PC-9 (cell line): Measurements from ENCODE around the gene KIFC3. TPM values are rescaled to one million over a fixed set of nuclear protein-coding genes. Genes with fewer than 3 reads are reported as not detected.

Experiments
- BruUV-seq: library from RNA; stranded (reverse); fragments of 400-500 nt; replicated peaks from 2 replicates; lab custom pipeline; 2021; lab: Mats Ljungman, UMichigan
- CTCF ChIA-PET: fragments of 300-600 bp; sonication (Branson Sonifier 250); formaldehyde crosslinking; loops from one replicate; lab custom pipeline; 2022; ENCODE audit warnings: antibody characterized with exemption; lab: Charles Lee
- POLR2A ChIA-PET: fragments of 300-600 bp; sonication (Branson Sonifier 250); formaldehyde crosslinking; loops from one replicate; lab custom pipeline; 2022; ENCODE audit warnings: antibody characterized with exemption; ENCODE audit not compliant: unreplicated experiment; lab: Charles Lee
- DNase-seq, 2 experiments: peaks; one replicate each; pipeline versions ENCODE4 v3.0.0 to v3.0.0-alpha.2; 2015 to 2022; ENCODE audit warnings: mixed read lengths in 1 of 2
- H2AFZ ChIP-seq: fragments of 200-600 bp; sonication (generic); 2 replicates; pipeline ENCODE4 v1.8.1; 2017; ENCODE audit warnings: antibody characterized with exemption
- H3F3A ChIP-seq: fragments of 200-600 bp; sonication (generic); 2 replicates; pipeline ENCODE4 v1.8.1; 2017; ENCODE audit warnings: antibody characterized with exemption, mild to moderate bottlenecking, low read depth; ENCODE audit not compliant: insufficient read depth
- H3K27ac ChIP-seq: fragments of 200-600 bp; sonication (generic); 2 replicates; pipeline ENCODE4 v1.6.1; 2016; ENCODE audit warnings: mixed run types
- H3K27me3 ChIP-seq: fragments of 200-600 bp; sonication (generic); 2 replicates; pipeline ENCODE4 v1.6.1; 2016; ENCODE audit warnings: low read depth, mixed run types; ENCODE audit not compliant: insufficient read depth
- H3K36me3 ChIP-seq: fragments of 200-600 bp; sonication (generic); 2 replicates; pipeline ENCODE4 v1.6.1; 2016; ENCODE audit warnings: low read depth, mixed run types
- H3K4me1 ChIP-seq: fragments of 200-600 bp; sonication (generic); replicated peaks from 2 replicates; pipeline ENCODE4 v1.6.1; 2016; ENCODE audit warnings: mixed run types; ENCODE audit not compliant: insufficient read depth
- H3K4me2 ChIP-seq: fragments of 200-600 bp; sonication (generic); 2 replicates; pipeline ENCODE4 v1.6.1; 2017; ENCODE audit warnings: mixed run types
- H3K4me3 ChIP-seq: fragments of 200-600 bp; sonication (generic); 2 replicates; pipeline ENCODE4 v1.6.1; 2016; ENCODE audit warnings: mixed run types
- H3K79me2 ChIP-seq: fragments of 200-600 bp; sonication (generic); 2 replicates; pipeline ENCODE4 v1.6.1; 2017; ENCODE audit warnings: low read depth, mixed run types
- H3K9me2 ChIP-seq: fragments of 200-600 bp; sonication (generic); 2 replicates; pipeline ENCODE4 v1.8.1; 2017; ENCODE audit warnings: mild to moderate bottlenecking; ENCODE audit not compliant: insufficient read depth
- H3K9me3 ChIP-seq: fragments of 200-600 bp; sonication (generic); 2 replicates; pipeline ENCODE4 v1.8.1; 2016; ENCODE audit warnings: low read depth; ENCODE audit not compliant: insufficient read depth
- H4K20me1 ChIP-seq: fragments of 200-600 bp; sonication (generic); 2 replicates; pipeline ENCODE4 v1.8.1; 2017; ENCODE audit not compliant: insufficient read depth
- EZH2 ChIP-seq: fragments of 200-600 bp; sonication (generic); IDR thresholded peaks from 2 replicates; pipeline ENCODE4 v1.8.0; 2017; ENCODE audit warnings: antibody characterized with exemption, low read depth
- intact Hi-C: fragments of 100-400 bp; cut with micrococcal nuclease; formaldehyde crosslinking; loops from one replicate; pipeline ENCODE4 v1.10.0; 2022; ENCODE audit not compliant: unreplicated experiment
- total RNA-seq: library from RNA; stranded (reverse); gene quantifications from 2 replicates; pipeline ENCODE4 v1.2.3, GENCODE V29; 2021
- TF ChIP-seq, protein P1 (sequence below): fragments of 200-600 bp; sonication (generic); conservative IDR thresholded peaks from 2 replicates; pipeline ENCODE4 v1.6.1; 2017; ENCODE audit warnings: mixed run types, antibody characterized with exemption, mild to moderate bottlenecking, moderate library complexity

Gene KIFC3
- total RNA-seq, 1 experiment from 2014 or later: 52.5 TPM

DNA sequence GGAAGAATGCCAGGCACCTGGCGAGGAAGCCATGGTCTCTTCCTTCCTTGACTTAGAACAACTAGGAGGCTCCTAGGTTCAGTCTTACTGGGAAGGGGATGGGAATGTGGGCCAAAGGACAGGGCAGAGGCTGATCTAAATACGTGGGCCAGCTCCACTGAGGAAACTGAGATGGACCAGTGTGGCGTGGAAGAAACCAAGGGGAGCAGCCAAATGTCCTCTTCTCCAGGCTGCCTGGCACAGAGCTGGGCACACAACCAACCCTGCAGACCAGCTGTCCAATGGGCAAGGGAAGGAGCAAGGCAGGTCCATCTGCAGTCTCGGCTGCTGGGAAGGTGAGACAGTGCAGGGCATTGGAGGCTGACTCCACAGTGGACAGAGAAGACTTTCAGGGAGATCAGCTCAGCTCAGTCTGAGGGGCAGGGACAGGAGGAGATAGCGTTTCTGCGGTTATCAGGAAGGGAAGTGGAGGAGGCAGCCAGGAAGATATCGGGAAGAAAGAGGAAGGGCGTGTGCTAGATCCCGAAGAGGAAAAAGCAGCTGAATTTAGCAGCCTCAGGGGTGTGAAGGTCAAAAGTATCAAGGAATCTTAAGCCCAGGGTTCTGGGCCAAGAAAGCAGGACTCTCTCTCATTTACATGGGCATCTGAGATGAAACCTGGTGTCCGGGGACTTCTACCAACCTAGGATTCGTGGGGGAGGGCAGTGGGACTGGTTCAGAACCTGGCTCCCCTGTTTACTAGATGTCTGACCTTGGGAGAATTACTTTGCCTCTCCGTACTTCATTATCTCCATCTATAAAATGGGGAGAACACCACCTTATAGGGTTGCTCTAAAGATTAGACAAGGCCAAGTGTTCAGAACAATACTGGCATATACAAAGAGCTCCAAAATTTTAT, 1.8 kb downstream of the KIFC3 start:
- no peaks in the 10 kb centered on the region for H4K20me1 ChIP-seq
- H3K9me2 ChIP-seq: no peaks in the 10 kb centered on the region
- ChIA-PET CTCF (interaction anchor here (1.2 kb wide), 1 partner anchor 63 kb away, joined by 5 read pairs; no protein-coding TSS in a partner anchor), POLR2A (interaction anchor here (0.6 to 0.7 kb wide), 2 partner anchors 8 to 192 kb away, joined by 3 read pairs; no protein-coding TSS in a partner anchor)
- BruUV-seq: no TSS peak
- H3F3A ChIP-seq: peaks cover 52% of the 10 kb centered on the region
- intact Hi-C loops: loop anchor here (2.0 kb wide), 1 partner anchor 94 kb away; no protein-coding TSS in a partner anchor
- H2AFZ ChIP-seq: no peak overlapping the region
- H3K9me3 ChIP-seq: no peaks in the 10 kb centered on the region
- no peaks in the 10 kb centered on the region for H3K27me3 ChIP-seq
- peaks cover 7% of the 10 kb centered on the region for H3K36me3 ChIP-seq
- H3K4me3 ChIP-seq: peak overlapping the region; percentile 63
- peaks cover 43% of the 10 kb centered on the region for H3K79me2 ChIP-seq
- no peak for TF ChIP-seq EZH2
- TF ChIP-seq, protein P1, sequence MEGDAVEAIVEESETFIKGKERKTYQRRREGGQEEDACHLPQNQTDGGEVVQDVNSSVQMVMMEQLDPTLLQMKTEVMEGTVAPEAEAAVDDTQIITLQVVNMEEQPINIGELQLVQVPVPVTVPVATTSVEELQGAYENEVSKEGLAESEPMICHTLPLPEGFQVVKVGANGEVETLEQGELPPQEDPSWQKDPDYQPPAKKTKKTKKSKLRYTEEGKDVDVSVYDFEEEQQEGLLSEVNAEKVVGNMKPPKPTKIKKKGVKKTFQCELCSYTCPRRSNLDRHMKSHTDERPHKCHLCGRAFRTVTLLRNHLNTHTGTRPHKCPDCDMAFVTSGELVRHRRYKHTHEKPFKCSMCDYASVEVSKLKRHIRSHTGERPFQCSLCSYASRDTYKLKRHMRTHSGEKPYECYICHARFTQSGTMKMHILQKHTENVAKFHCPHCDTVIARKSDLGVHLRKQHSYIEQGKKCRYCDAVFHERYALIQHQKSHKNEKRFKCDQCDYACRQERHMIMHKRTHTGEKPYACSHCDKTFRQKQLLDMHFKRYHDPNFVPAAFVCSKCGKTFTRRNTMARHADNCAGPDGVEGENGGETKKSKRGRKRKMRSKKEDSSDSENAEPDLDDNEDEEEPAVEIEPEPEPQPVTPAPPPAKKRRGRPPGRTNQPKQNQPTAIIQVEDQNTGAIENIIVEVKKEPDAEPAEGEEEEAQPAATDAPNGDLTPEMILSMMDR: no peak
- H3K27ac ChIP-seq: peak overlapping the region; percentile 85
- peaks cover 61% of the 10 kb centered on the region for H3K4me1 ChIP-seq
- DNase-seq: no peak
- H3K4me2 ChIP-seq: peak overlapping the region; percentile 100

DNA sequence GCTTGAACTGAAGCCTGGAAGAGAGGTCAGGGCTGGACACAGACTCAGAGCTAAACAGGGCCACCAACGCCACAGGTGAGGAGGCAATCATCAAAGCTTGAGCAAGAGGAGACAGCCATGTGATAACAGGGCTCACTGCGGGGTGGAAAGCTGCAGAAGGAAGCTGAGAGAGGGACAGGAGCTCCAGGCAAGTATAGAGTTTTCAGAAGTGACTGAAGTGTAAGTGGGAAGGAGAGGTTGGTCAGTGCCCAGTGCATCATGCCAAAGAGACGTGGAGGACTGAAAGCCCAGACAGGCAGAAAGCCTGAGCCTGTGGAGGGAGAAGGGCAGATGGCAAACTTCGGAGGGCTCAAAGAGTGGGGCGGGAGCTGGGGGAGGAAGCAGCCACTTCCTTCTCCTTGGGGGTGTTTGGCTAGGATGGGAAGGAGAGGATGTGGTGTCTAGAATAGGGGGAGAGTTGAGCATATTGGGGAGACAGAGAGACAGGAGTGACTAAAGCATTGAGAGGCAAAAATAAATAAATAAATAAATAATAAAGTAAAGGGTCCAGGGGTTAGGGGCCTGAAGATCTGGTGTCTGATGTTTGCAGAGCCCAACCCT, 2.6 kb downstream of the KIFC3 start:
- peak overlapping the region; percentile 17; the same call in 1 of the 2 replicates for H3K4me3 ChIP-seq
- H3K4me1 ChIP-seq: peaks cover 68% of the 10 kb centered on the region
- no peak overlapping the region for H2AFZ ChIP-seq
- ChIA-PET CTCF (no interaction called here), POLR2A (no interaction called here)
- intact Hi-C loops: loop anchor here (2.0 kb wide), 1 partner anchor 95 kb away; no protein-coding TSS in a partner anchor
- TF ChIP-seq, protein P1: no peak
- no peak for TF ChIP-seq EZH2
- no peak overlapping the region for H3K27ac ChIP-seq
- no TSS peak for BruUV-seq
- H3K36me3 ChIP-seq: peaks cover 9% of the 10 kb centered on the region
- peak overlapping the region; percentile 100 for H3K4me2 ChIP-seq
- no peaks in the 10 kb centered on the region for H3K9me2 ChIP-seq
- no peaks in the 10 kb centered on the region for H3K9me3 ChIP-seq
- peaks cover 52% of the 10 kb centered on the region for H3F3A ChIP-seq
- no peaks in the 10 kb centered on the region for H3K27me3 ChIP-seq
- peak in 1 of 2 experiments; percentile 36 for DNase-seq
- H4K20me1 ChIP-seq: no peaks in the 10 kb centered on the region
- H3K79me2 ChIP-seq: peaks cover 49% of the 10 kb centered on the region

DNA sequence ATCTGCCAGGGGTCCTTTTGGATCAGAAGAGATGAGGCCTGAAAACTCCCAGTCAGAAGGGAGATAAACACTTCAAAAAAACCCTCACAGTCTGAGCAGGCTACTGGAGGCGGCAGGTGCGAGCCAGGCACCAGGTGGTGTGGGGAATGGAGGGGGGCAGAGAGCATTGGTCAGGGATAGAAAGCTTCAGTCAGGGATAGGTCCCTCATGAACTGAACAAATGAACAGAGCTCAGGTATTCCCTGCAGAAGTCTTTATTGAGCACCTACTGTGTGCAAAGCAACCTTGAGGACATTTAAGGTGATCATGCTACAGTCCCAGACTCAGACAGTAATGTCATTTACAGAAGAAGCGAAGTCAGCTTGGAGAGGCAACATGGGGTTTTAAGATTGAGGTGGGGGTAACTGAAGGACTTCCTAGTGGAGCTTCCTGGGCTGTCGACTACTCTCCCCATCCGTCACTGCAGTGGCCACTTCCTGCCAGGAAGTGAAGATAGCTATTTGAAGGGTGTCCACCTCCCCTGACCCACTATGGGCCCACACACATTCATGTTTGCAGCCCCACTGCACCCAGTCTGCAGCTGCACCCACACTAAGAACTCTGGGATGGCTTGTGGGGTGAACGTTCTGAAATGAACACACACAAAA, 3.2 kb downstream of the KIFC3 start:
- Histone ChIP-seq H3K9me3 (no peaks in the 10 kb centered on the region), H3K4me1 (peaks cover 68% of the 10 kb centered on the region), H3F3A (peaks cover 52% of the 10 kb centered on the region), H3K4me2 (peak overlapping the region; percentile 100), H2AFZ (no peak overlapping the region), H3K36me3 (peaks cover 14% of the 10 kb centered on the region), H3K79me2 (peaks cover 51% of the 10 kb centered on the region), H3K9me2 (no peaks in the 10 kb centered on the region), H3K27me3 (no peaks in the 10 kb centered on the region), H3K4me3 (peak overlapping the region; percentile 72; the same call in 1 of the 2 replicates), H4K20me1 (no peaks in the 10 kb centered on the region), H3K27ac (no peak overlapping the region)
- TF ChIP-seq EZH2: no peak
- TF ChIP-seq, protein P1: no peak
- intact Hi-C loops: loop anchor here (1.0 kb wide), 2 partner anchors 26 to 40 kb away; no protein-coding TSS in a partner anchor
- no peak for DNase-seq
- BruUV-seq: no TSS peak
- CTCF ChIA-PET: no interaction called here
- POLR2A ChIA-PET: no interaction called here
